H9 (cell line): ENCODE measurements around the gene GATA5. TPM values are rescaled to one million over a fixed set of nuclear protein-coding genes. Genes with fewer than 3 reads are reported as not detected.

ENCODE experiments used
- DNase-seq: peaks from one replicate; pipeline ENCODE4 v3.0.0-alpha.2; 2017
- H2AFZ ChIP-seq: one replicate; pipeline ENCODE4 v1.6.1; 2013; ENCODE audit warnings: mild to moderate bottlenecking, low read length, control low read depth, moderate library complexity
- H2AK5ac ChIP-seq: 2 replicates; pipeline ENCODE4 v1.6.1; 2013; ENCODE audit warnings: low read length, control low read depth, mixed read lengths; ENCODE audit not compliant: insufficient read length
- H2BK120ac ChIP-seq: one replicate; pipeline ENCODE4 v1.6.1; 2013; ENCODE audit warnings: low read depth, mild to moderate bottlenecking, low read length, control low read depth, inconsistent platforms; ENCODE audit not compliant: poor library complexity, severe bottlenecking
- H2BK12ac ChIP-seq: 2 replicates; pipeline ENCODE4 v1.6.1; 2013; ENCODE audit warnings: low read length, control low read depth, mixed read lengths, low read depth; ENCODE audit not compliant: insufficient read length
- H2BK15ac ChIP-seq: 2 replicates; pipeline ENCODE4 v1.6.1; 2013; ENCODE audit warnings: low read depth, low read length, control low read depth
- H2BK20ac ChIP-seq: one replicate; pipeline ENCODE4 v1.6.1; 2013; ENCODE audit warnings: low read depth, mild to moderate bottlenecking, low read length, control low read depth, inconsistent platforms; ENCODE audit not compliant: poor library complexity, severe bottlenecking
- H2BK5ac ChIP-seq: 2 replicates; pipeline ENCODE4 v1.6.1; 2013; ENCODE audit warnings: low read length, control low read depth, mixed read lengths; ENCODE audit not compliant: insufficient read length
- H3K14ac ChIP-seq: 2 replicates; pipeline ENCODE4 v1.6.1; 2013; ENCODE audit warnings: low read length, control low read depth; ENCODE audit not compliant: insufficient read depth
- H3K18ac ChIP-seq: 2 replicates; pipeline ENCODE4 v1.6.1; 2013; ENCODE audit warnings: low read depth, mild to moderate bottlenecking, mixed read lengths, low read length, control low read depth; ENCODE audit not compliant: insufficient read length
- H3K23ac ChIP-seq: 2 replicates; pipeline ENCODE4 v1.6.1; 2013; ENCODE audit warnings: low read length, control low read depth, mixed read lengths, low read depth; ENCODE audit not compliant: insufficient read length
- H3K23me2 ChIP-seq: 2 replicates; pipeline ENCODE4 v1.6.1; 2013; ENCODE audit warnings: low read depth, mild to moderate bottlenecking, mixed read lengths, low read length, control low read depth; ENCODE audit not compliant: insufficient read length, poor library complexity, severe bottlenecking
- H3K27ac ChIP-seq: 2 replicates; pipeline ENCODE4 v1.5.1; 2013; ENCODE audit warnings: low read length, control low read depth, mixed read lengths, low read depth; ENCODE audit not compliant: insufficient read length
- H3K27me3 ChIP-seq: 2 replicates; pipeline ENCODE4 v1.6.1; 2013; ENCODE audit warnings: low read length, control low read depth, inconsistent platforms; ENCODE audit not compliant: insufficient read depth
- H3K4ac ChIP-seq: 2 replicates; pipeline ENCODE4 v1.6.1; 2013; ENCODE audit warnings: low read depth, mild to moderate bottlenecking, control low read depth, inconsistent platforms, low read length, moderate library complexity
- H3K4me1 ChIP-seq: 2 replicates; pipeline ENCODE4 v1.6.1; 2013; ENCODE audit warnings: low read length, control low read depth, inconsistent platforms; ENCODE audit not compliant: insufficient read depth
- H3K4me2 ChIP-seq: 2 replicates; pipeline ENCODE4 v1.6.1; 2013; ENCODE audit warnings: low read length, control low read depth, mixed read lengths; ENCODE audit not compliant: insufficient read length, insufficient read depth
- H3K56ac ChIP-seq: 2 replicates; pipeline ENCODE4 v1.6.1; 2013; ENCODE audit warnings: low read depth, mild to moderate bottlenecking, mixed read lengths, low read length, control low read depth; ENCODE audit not compliant: insufficient read length
- H3K79me1 ChIP-seq: 2 replicates; pipeline ENCODE4 v1.6.1; 2013; ENCODE audit warnings: low read depth, mild to moderate bottlenecking, moderate library complexity, low read length, control low read depth, inconsistent platforms; ENCODE audit not compliant: insufficient read depth, poor library complexity, severe bottlenecking
- H3K79me2 ChIP-seq: 2 replicates; pipeline ENCODE4 v1.6.1; 2013; ENCODE audit warnings: low read length, control low read depth, inconsistent platforms; ENCODE audit not compliant: insufficient read depth
- H3K9ac ChIP-seq: 2 replicates; pipeline ENCODE4 v1.6.1; 2013; ENCODE audit warnings: low read length, control low read depth, mixed read lengths; ENCODE audit not compliant: insufficient read length; ENCODE audit errors: extremely low read depth
- H3K9me3 ChIP-seq: one replicate; pipeline ENCODE4 v1.6.1; 2013; ENCODE audit warnings: low read depth, low read length, inconsistent platforms; ENCODE audit not compliant: control insufficient read depth
- H3T11ph ChIP-seq: one replicate; pipeline ENCODE4 v1.6.1; 2013; ENCODE audit warnings: mild to moderate bottlenecking, low read length, control low read depth, inconsistent platforms
- H4K20me1 ChIP-seq: one replicate; pipeline ENCODE4 v1.6.1; 2013; ENCODE audit not compliant: control insufficient read depth, insufficient read length, insufficient read depth
- H4K5ac ChIP-seq: 2 replicates; pipeline ENCODE4 v1.6.1; 2013; ENCODE audit warnings: low read depth, mild to moderate bottlenecking, mixed read lengths, low read length, control low read depth; ENCODE audit not compliant: insufficient read length
- H4K8ac ChIP-seq: replicated peaks from 2 replicates; pipeline ENCODE4 v1.6.1; 2013; ENCODE audit warnings: low read length, control low read depth, mixed read lengths, low read depth; ENCODE audit not compliant: insufficient read length
- H4K91ac ChIP-seq: 2 replicates; pipeline ENCODE4 v1.6.1; 2013; ENCODE audit warnings: low read depth, mild to moderate bottlenecking, moderate library complexity, mixed read lengths, low read length, control low read depth; ENCODE audit not compliant: insufficient read length
- H3K27ac Mint-ChIP-seq, 3 experiments: 2 replicates in 2 of 3; 3 replicates in 1 of 3; pipeline ENCODE4 v1.8.0; 2020 to 2021; ENCODE audit warnings: mixed read lengths in 3 of 3, mild to moderate bottlenecking in 1 of 3, moderate library complexity in 1 of 3
- H3K27me3 Mint-ChIP-seq: 2 replicates; pipeline ENCODE4 v1.8.0; 2021; ENCODE audit warnings: low read depth, mild to moderate bottlenecking, moderate library complexity, mixed read lengths
- H3K36me3 Mint-ChIP-seq, 3 experiments: 2 replicates in 2 of 3; 3 replicates in 1 of 3; pipeline ENCODE4 v1.8.0; 2020 to 2021; ENCODE audit warnings: low read depth in 3 of 3, mixed read lengths in 3 of 3; ENCODE audit not compliant: insufficient read depth in 1 of 3
- H3K4me1 Mint-ChIP-seq, 2 experiments: 2 replicates each; pipeline ENCODE4 v1.8.0; 2020; ENCODE audit warnings: mixed read lengths in 2 of 2
- H3K4me3 Mint-ChIP-seq, 2 experiments: 2 replicates in 1 of 2; 3 replicates in 1 of 2; pipeline ENCODE4 v1.8.0; 2020 to 2021; ENCODE audit warnings: mild to moderate bottlenecking in 2 of 2, mixed read lengths in 2 of 2, moderate library complexity in 1 of 2
- H3K9me3 Mint-ChIP-seq, 2 experiments: 2 replicates in 1 of 2; 3 replicates in 1 of 2; pipeline ENCODE4 v1.8.0; 2020; ENCODE audit warnings: mild to moderate bottlenecking in 2 of 2, mixed read lengths in 2 of 2, moderate library complexity in 1 of 2
- WGBS: extraction: QIAGEN DNeasy Blood & Tissue Kit; methylation state at CpG from one replicate; pipeline ENCODE4 v1.1.7; 2013; ENCODE audit warnings: missing lambda C conversion rate, low lambda C conversion rate, mixed read lengths; ENCODE audit not compliant: insufficient read length; ENCODE audit errors: extremely low coverage; 5-methylcytosine and 5-hydroxymethylcytosine counted together
- total RNA-seq: library from RNA; stranded (reverse); gene quantifications from 2 replicates; pipeline ENCODE4 v1.2.1, GENCODE V29; 2021
- TF ChIP-seq, protein P1 (sequence below): fragments of 200-600 bp; sonication (generic); conservative IDR thresholded peaks from 3 replicates; pipeline ENCODE4 v1.8.0; 2021; ENCODE audit warnings: antibody characterized with exemption, mild to moderate bottlenecking

The GATA5 gene
- total RNA-seq, 1 experiment from 2014 or later = 0.24 TPM

DNA sequence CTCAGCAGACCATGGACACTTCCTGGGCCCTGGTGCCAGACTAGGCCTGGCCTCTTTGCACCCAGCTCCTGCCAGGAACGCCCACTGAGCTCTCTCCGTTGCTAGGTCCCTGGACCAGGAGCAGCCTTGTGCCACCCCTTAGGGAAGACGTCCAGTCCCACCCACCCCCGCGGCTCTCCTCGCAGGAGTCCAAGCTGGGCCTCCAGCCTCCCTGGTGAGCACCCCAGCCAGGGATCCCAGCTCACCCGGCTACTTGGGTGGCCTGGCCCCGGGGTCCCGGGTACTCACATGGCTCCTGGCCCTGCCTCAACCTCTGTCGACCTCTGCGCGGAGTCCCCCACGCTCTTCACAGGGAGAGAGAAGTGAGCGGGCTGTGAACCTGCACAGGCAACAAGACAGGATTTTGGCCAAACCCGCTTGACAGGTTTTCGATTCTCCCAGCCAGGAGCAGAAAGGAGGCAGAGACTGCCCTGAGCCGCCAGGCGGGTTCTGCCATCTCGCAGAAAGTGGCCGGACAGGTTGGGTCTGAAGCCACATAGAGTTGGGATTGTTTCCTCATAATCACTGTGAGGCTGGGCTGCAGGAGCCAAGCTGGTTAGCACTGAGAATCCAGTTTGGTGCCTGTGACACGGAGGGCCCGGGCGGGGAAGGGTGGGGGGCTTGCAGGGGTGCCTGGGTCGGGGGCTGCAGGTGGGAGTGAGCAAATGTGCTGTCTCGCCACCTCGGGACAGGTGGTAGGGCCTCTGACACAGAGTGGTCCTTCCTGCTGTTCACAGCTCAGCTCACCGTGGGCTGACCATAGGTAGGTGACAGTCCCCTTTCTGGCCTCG, 48.4 kb downstream of the GATA5 start, which contains the start of gene RBBP8NL:
Gene RBBP8NL, minus strand, starts transcription at position 368 of the 830 bp plus-strand sequence. CDS start 7,892 bp downstream, outside the sequence.
- no peak within 1 kb of the TSS for H3K56ac ChIP-seq
- H2AK5ac ChIP-seq = no peak within 1 kb of the TSS
- H2BK12ac ChIP-seq = no peak within 1 kb of the TSS
- peak within 1 kb of the TSS in 1 of 3 experiments; percentile 86; a peak in 3 of 7 replicates for H3K27ac Mint-ChIP-seq
- H3K27ac ChIP-seq = no peak within 1 kb of the TSS
- H3K4me3 Mint-ChIP-seq = peak within 1 kb of the TSS; percentile 14 to 48; a peak in 4 of 5 replicates
- no peaks in the 10 kb centered on the region for H3K9me3 ChIP-seq
- H3K23me2 ChIP-seq = no peaks in the 10 kb centered on the region
- H3K27me3 ChIP-seq = no peaks in the 10 kb centered on the region
- H3K18ac ChIP-seq = peak within 1 kb of the TSS; percentile 59
- H3K9me3 Mint-ChIP-seq = peaks cover 0 to 3% of the 10 kb centered on the region in 2 experiments; a peak in 1 of 5 replicates
- no peaks in the 10 kb centered on the region for H3K79me2 ChIP-seq
- TF ChIP-seq, protein P1, sequence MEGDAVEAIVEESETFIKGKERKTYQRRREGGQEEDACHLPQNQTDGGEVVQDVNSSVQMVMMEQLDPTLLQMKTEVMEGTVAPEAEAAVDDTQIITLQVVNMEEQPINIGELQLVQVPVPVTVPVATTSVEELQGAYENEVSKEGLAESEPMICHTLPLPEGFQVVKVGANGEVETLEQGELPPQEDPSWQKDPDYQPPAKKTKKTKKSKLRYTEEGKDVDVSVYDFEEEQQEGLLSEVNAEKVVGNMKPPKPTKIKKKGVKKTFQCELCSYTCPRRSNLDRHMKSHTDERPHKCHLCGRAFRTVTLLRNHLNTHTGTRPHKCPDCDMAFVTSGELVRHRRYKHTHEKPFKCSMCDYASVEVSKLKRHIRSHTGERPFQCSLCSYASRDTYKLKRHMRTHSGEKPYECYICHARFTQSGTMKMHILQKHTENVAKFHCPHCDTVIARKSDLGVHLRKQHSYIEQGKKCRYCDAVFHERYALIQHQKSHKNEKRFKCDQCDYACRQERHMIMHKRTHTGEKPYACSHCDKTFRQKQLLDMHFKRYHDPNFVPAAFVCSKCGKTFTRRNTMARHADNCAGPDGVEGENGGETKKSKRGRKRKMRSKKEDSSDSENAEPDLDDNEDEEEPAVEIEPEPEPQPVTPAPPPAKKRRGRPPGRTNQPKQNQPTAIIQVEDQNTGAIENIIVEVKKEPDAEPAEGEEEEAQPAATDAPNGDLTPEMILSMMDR = peak; percentile 51; the same call in 2 of the 3 replicates
- no peak within 1 kb of the TSS for H3K4me2 ChIP-seq
- H3K14ac ChIP-seq = peak within 1 kb of the TSS; percentile 67
- H2BK5ac ChIP-seq = no peak within 1 kb of the TSS
- H3K4ac ChIP-seq = no peak within 1 kb of the TSS
- H3K27me3 Mint-ChIP-seq = peaks cover 10% of the 10 kb centered on the region
- H2BK120ac ChIP-seq = no peak within 1 kb of the TSS
- peaks cover 25 to 58% of the 10 kb centered on the region in 2 experiments for H3K4me1 Mint-ChIP-seq
- no peak within 1 kb of the TSS for H4K8ac ChIP-seq
- H3T11ph ChIP-seq = no peak within 1 kb of the TSS
- H4K5ac ChIP-seq = no peak within 1 kb of the TSS
- no peak within 1 kb of the TSS for H2BK20ac ChIP-seq
- H3K4me1 ChIP-seq = peaks cover 3% of the 10 kb centered on the region; the same call in 1 of the 2 replicates
- no peak within 1 kb of the TSS for H3K23ac ChIP-seq
- H3K79me1 ChIP-seq = no peaks in the 10 kb centered on the region
- no peak within 1 kb of the TSS for H3K9ac ChIP-seq
- WGBS = no CpG with 5 or more reads among the region's 28 CpGs
- H3K36me3 Mint-ChIP-seq = 0 out of 7 replicates have a peak, but pooled peaks cover 0 to 4% (median 0%) of the 10 kb centered on the region in 3 experiments
- H4K91ac ChIP-seq = no peak within 1 kb of the TSS
- H2BK15ac ChIP-seq = no peak within 1 kb of the TSS
- no peak within 1 kb of the TSS for H2AFZ ChIP-seq
- H4K20me1 ChIP-seq = no peaks in the 10 kb centered on the region
- DNase-seq = peak; percentile 93
